ENCODE data around the gene ATG16L2.

DNA sequence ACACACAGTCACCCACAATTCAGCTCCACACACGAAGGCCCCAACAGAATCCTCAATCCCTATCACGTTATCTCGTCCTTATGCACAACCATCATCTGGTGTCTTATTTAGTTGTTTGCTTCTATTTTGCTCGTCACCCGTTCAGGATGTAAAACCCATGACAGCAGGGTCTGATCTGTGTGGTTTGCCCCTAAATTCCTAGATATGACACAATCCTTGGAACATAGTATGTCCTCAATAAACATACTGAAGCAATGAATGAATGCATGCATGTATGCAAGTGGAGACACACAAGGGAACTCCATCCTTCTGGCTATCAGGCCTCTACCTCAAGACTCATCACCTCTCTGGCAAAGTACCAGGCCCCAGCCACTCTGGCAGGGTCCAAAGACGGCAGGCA is 40.5 kb upstream of the ATG16L2 start:
- no peak for TF ChIP-seq POLR2A (IDR thresholded peaks at IDR 0.05; ENCODE audit: low read length)
- no peak for TF ChIP-seq GATA1 (IDR thresholded peaks at IDR 0.05; ENCODE audit: low read depth, low read length)

Data from erythroblast (primary cell).